PC-3 (cell line): ENCODE results near the gene PLXND1. TPM values are rescaled to one million over a fixed set of nuclear protein-coding genes. Genes with fewer than 3 reads are reported as not detected.
"Not testable (repeated sequence)": the region's sequence is repeated elsewhere in the genome, so short reads cannot be mapped to it uniquely, and the experiment has no call there.

Experiments
- ATAC-seq: fragments of 200-7000 bp; cut with Tn5 transposase; 2 replicates; pipeline ENCODE4 v1.9.1; 2020; ENCODE audit warnings: mild to moderate bottlenecking, moderate library complexity
- BruUV-seq: library from RNA; stranded (reverse); fragments of 400-500 nt; replicated peaks from 2 replicates; lab custom pipeline; 2021; lab: Mats Ljungman, UMichigan
- CTCF ChIA-PET: fragments of 300-600 bp; sonication (Branson Sonifier 250); formaldehyde crosslinking; loops from one replicate; lab custom pipeline; 2022; ENCODE audit warnings: antibody characterized with exemption; lab: Charles Lee
- POLR2A ChIA-PET: fragments of 300-600 bp; sonication (Branson Sonifier 250); formaldehyde crosslinking; loops from one replicate; lab custom pipeline; 2022; ENCODE audit warnings: antibody characterized with exemption; ENCODE audit not compliant: unreplicated experiment; lab: Charles Lee
- DNase-seq: peaks from one replicate; pipeline ENCODE4 v3.0.0-alpha.2; 2015
- H2AFZ ChIP-seq: fragments of 300-600 bp; sonication (generic); 2 replicates; pipeline ENCODE4 v1.6.0; 2016; ENCODE audit warnings: antibody characterized with exemption, low read length
- H3F3A ChIP-seq: fragments of 300-600 bp; sonication (generic); one replicate; pipeline ENCODE4 v1.6.0; 2017; ENCODE audit warnings: antibody characterized with exemption, low read length, control low read depth, mild to moderate bottlenecking; ENCODE audit not compliant: unreplicated experiment
- H3K27ac ChIP-seq: fragments of 300-600 bp; sonication (generic); 2 replicates; pipeline ENCODE4 v1.5.1; 2016; ENCODE audit warnings: mild to moderate bottlenecking, low read length
- H3K27me3 ChIP-seq: fragments of 300-600 bp; sonication (generic); 2 replicates; pipeline ENCODE4 v1.6.1; 2016; ENCODE audit warnings: low read length, mixed read lengths
- H3K36me3 ChIP-seq: fragments of 300-600 bp; sonication (generic); 2 replicates; pipeline ENCODE4 v1.6.1; 2016; ENCODE audit warnings: low read depth, mixed run types, low read length, mixed read lengths
- H3K4me1 ChIP-seq: fragments of 300-600 bp; sonication (generic); 2 replicates; pipeline ENCODE4 v1.5.1; 2016; ENCODE audit warnings: low read length; ENCODE audit not compliant: insufficient read depth
- H3K4me2 ChIP-seq: fragments of 300-600 bp; sonication (generic); 2 replicates; pipeline ENCODE4 v1.6.0; 2016; ENCODE audit warnings: low read length
- H3K4me3 ChIP-seq: fragments of 300-600 bp; sonication (generic); 2 replicates; pipeline ENCODE4 v1.5.1; 2016; ENCODE audit warnings: mild to moderate bottlenecking, low read length, mixed read lengths
- H3K79me2 ChIP-seq: fragments of 300-600 bp; sonication (generic); 2 replicates; pipeline ENCODE4 v1.6.1; 2017; ENCODE audit warnings: low read length, mixed read lengths
- H3K9ac ChIP-seq: fragments of 300-600 bp; sonication (generic); 2 replicates; pipeline ENCODE4 v1.6.0; 2016; ENCODE audit warnings: mild to moderate bottlenecking, low read length
- H3K9me2 ChIP-seq: fragments of 300-600 bp; sonication (generic); replicated peaks from 2 replicates; pipeline ENCODE4 v1.6.1; 2016; ENCODE audit warnings: mixed run types, low read length, mixed read lengths
- H3K9me3 ChIP-seq: fragments of 300-600 bp; sonication (generic); 2 replicates; pipeline ENCODE4 v1.6.1; 2016; ENCODE audit warnings: low read length, mixed read lengths
- H4K20me1 ChIP-seq: fragments of 300-600 bp; sonication (generic); 2 replicates; pipeline ENCODE4 v1.6.1; 2016; ENCODE audit warnings: low read length, mixed read lengths
- EZH2 ChIP-seq: fragments of 300-600 bp; sonication (generic); IDR thresholded peaks from one replicate; pipeline ENCODE4 v1.6.1; 2017; ENCODE audit warnings: antibody characterized with exemption, mild to moderate bottlenecking, low read length; ENCODE audit not compliant: unreplicated experiment
- EZH2phosphoT487 ChIP-seq: fragments of 300-600 bp; sonication (generic); IDR thresholded peaks from 2 replicates; pipeline ENCODE4 v1.6.1; 2018; ENCODE audit warnings: mild to moderate bottlenecking, antibody characterized with exemption, low read length, borderline replicate concordance
- intact Hi-C: fragments of 100-400 bp; cut with micrococcal nuclease; formaldehyde crosslinking; loops from 2 replicates; pipeline ENCODE4 v1.9.0; 2023
- total RNA-seq: library from RNA; depleted of rRNA; stranded (reverse); fragments of >200 nt; gene quantifications from 2 replicates; pipeline ENCODE4 v1.2.3, GENCODE V29; 2014
- TF ChIP-seq, protein P1 (sequence below): fragments of 300-600 bp; sonication (generic); conservative IDR thresholded peaks from 2 replicates; pipeline ENCODE4 v1.5.1; 2017; ENCODE audit warnings: antibody characterized with exemption, low read depth, mild to moderate bottlenecking, low read length

Gene PLXND1
- total RNA-seq, 1 experiment from 2014 or later: 19.2 TPM

DNA sequence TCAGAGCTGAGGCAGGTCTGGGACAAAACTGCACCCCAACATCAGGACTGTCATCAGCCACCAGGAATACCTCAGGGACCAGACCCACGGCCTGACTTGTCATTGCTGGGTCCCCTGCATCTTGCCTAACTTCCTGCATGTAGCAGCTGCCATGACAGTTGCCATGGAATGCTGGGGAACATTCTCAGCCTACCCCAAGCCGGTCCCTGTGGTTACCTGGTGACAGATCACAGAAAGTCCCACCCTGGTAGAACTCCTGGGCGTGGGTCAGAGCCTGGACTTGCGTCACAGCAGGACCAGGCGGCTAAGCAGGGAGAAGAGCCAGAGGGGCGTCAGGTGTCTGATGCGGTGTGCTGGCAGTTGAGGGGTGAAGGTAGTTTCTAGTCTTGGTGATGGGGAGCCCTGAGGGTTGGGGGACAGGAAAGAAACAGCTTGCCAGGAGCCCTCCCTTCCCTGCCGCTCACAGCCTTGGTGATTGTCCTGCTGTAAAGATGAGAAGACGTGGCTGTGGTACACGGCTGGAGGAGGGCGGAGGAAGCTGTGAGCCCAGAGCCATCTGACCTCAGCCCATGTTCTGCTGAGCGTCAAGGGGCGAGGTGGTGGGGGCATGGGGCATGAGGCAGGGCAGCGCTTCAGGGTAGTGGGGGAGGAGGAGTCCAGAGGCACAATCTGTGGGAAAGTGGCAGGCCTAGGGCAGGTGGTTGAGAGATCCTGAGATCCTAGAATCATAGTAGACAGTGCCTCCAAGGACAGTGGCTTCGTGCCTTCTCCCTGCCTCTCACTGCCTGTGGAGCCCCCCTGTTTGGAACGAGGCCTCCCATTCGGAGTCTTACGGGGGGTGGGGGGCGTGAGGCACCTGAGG lies 58.1 kb downstream of the PLXND1 start:
- Histone ChIP-seq H3K4me1 (no peaks in the 10 kb centered on the region; the same call in 1 of the 2 replicates), H3K9me3 (no peaks in the 10 kb centered on the region), H3K4me2 (no peak overlapping the region), H4K20me1 (no peaks in the 10 kb centered on the region), H3K27ac (no peak overlapping the region), H3K27me3 (no peaks in the 10 kb centered on the region), H3K9me2 (no peaks in the 10 kb centered on the region), H3F3A (no peaks in the 10 kb centered on the region), H3K36me3 (no peaks in the 10 kb centered on the region), H3K4me3 (no peak overlapping the region), H3K79me2 (no peaks in the 10 kb centered on the region), H3K9ac (no peak overlapping the region), H2AFZ (no peak overlapping the region)
- TF ChIP-seq EZH2phosphoT487 (no peak), EZH2 (no peak)
- TF ChIP-seq, protein P1, sequence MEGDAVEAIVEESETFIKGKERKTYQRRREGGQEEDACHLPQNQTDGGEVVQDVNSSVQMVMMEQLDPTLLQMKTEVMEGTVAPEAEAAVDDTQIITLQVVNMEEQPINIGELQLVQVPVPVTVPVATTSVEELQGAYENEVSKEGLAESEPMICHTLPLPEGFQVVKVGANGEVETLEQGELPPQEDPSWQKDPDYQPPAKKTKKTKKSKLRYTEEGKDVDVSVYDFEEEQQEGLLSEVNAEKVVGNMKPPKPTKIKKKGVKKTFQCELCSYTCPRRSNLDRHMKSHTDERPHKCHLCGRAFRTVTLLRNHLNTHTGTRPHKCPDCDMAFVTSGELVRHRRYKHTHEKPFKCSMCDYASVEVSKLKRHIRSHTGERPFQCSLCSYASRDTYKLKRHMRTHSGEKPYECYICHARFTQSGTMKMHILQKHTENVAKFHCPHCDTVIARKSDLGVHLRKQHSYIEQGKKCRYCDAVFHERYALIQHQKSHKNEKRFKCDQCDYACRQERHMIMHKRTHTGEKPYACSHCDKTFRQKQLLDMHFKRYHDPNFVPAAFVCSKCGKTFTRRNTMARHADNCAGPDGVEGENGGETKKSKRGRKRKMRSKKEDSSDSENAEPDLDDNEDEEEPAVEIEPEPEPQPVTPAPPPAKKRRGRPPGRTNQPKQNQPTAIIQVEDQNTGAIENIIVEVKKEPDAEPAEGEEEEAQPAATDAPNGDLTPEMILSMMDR: no peak
- POLR2A ChIA-PET: no interaction called here
- CTCF ChIA-PET: no interaction called here
- no peak for ATAC-seq
- no TSS peak for BruUV-seq
- intact Hi-C loops: no loop called here
- no peak for DNase-seq

DNA sequence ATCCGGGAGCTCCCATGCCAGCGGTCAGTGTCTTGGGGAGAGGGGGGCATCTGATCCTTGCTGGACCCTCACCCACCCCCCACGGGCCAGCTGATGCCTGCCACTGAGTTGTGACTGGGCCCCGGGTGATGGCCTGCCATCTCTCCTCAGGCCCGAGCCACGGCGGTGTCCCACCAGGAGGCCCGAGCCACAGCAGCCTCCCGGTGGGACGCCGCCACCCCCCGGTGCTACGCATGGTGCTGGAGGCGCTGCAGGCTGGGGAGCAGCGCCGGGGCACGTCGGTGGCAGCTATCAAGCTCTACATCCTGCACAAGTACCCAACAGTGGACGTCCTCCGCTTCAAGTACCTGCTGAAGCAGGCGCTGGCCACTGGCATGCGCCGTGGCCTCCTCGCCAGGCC lies 59.2 kb downstream of the PLXND1 start:
- Histone ChIP-seq H2AFZ (no peak overlapping the region), H3K36me3 (no peaks in the 10 kb centered on the region), H3K4me1 (no peaks in the 10 kb centered on the region; the same call in 1 of the 2 replicates), H3K4me3 (no peak overlapping the region), H3K9me3 (no peaks in the 10 kb centered on the region), H4K20me1 (no peaks in the 10 kb centered on the region), H3K27me3 (no peaks in the 10 kb centered on the region), H3K4me2 (no peak overlapping the region), H3K79me2 (no peaks in the 10 kb centered on the region), H3F3A (no peaks in the 10 kb centered on the region), H3K27ac (no peak overlapping the region), H3K9ac (no peak overlapping the region), H3K9me2 (no peaks in the 10 kb centered on the region)
- no peak for TF ChIP-seq EZH2phosphoT487
- TF ChIP-seq, protein P1: no peak
- no peak for TF ChIP-seq EZH2
- ATAC-seq (no peak), DNase-seq (no peak)
- BruUV-seq: no TSS peak
- ChIA-PET CTCF (interaction anchor here (0.6 kb wide), 1 partner anchor 37 kb away, joined by 3 read pairs; no protein-coding TSS in a partner anchor), POLR2A (no interaction called here)
- intact Hi-C loops: no loop called here

DNA sequence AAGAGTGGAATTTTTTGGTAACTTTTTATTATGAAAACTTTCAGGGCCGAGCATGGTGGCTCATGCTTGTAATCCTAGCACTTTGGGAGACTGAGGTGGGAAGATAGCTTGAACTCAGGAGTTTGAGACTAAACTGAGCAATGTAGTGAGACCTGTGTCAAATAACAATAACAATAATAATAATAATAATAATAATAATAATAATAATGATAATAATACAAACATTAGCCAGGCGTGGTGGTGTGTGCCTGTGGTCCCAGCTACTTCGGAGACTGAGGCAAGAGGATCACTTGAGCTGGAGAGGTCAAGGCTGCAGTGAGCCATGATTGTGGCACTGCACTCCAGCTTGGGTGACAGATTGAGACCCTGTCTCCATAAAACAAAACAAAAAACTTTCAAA lies 60.5 kb downstream of the PLXND1 start:
- BruUV-seq, H3K4me3 ChIP-seq, H3K4me2 ChIP-seq, CTCF ChIA-PET, ATAC-seq, POLR2A ChIA-PET, H3K4me1 ChIP-seq, H3K27ac ChIP-seq, intact Hi-C loops, H2AFZ ChIP-seq, H4K20me1 ChIP-seq, H3K27me3 ChIP-seq, H3K9me2 ChIP-seq, DNase-seq, H3K36me3 ChIP-seq, H3K79me2 ChIP-seq, H3F3A ChIP-seq, H3K9ac ChIP-seq, H3K9me3 ChIP-seq: not testable (repeated sequence)
